Transverse colon (tissue), 4 donors: Measurements from ENCODE around the gene DGKZ.

Experiments used
- CTCF ChIP-seq, 5 experiments: fragments of 200-600 bp in 3 of 5; fragments of 450-650 bp in 2 of 5; sonication (generic) in 3 of 5; IDR thresholded peaks; 1 replicate in 2 of 5; 2 replicates in 3 of 5; pipeline ENCODE4 v1.5.1; 2016 to 2017; ENCODE audit warnings: antibody characterized with exemption in 5 of 5, inconsistent platforms in 3 of 5, mild to moderate bottlenecking in 2 of 5, moderate library complexity in 1 of 5
- EP300 ChIP-seq: sonication (generic); formaldehyde crosslinking; IDR thresholded peaks from one replicate; pipeline ENCODE4 v1.6.1; 2017; ENCODE audit warnings: antibody characterized with exemption, low read depth
- POLR2A ChIP-seq: fragments of 450-650 bp; IDR thresholded peaks from one replicate; pipeline ENCODE4 v1.6.1; 2016; ENCODE audit warnings: antibody characterized with exemption, mild to moderate bottlenecking, moderate library complexity
- POLR2AphosphoS5 ChIP-seq, 3 donors: sonication (generic); formaldehyde crosslinking; IDR thresholded peaks; one replicate each; pipeline ENCODE4 v1.6.1; 2016; ENCODE audit warnings: antibody characterized with exemption in 3 of 3

GRCh38 chr11:46351606-46352005, 4.3 kb downstream of the DGKZ start:
- no peak for TF ChIP-seq CTCF (IDR thresholded peaks at IDR 0.05)
- no peak for TF ChIP-seq EP300
- no peak for TF ChIP-seq POLR2A
- TF ChIP-seq POLR2AphosphoS5 (IDR thresholded peaks at IDR 0.05) = no peak
